Measurements from ENCODE around the gene RBM15. TPM values are rescaled to one million over a fixed set of nuclear protein-coding genes. Genes with fewer than 3 reads are reported as not detected.

Gene RBM15
- total RNA-seq, 1 donor from 2014 or later: 19.0 TPM

- Mint-ChIP-seq H3K27me3 (ENCODE audit: low read depth) (peaks cover 7% of the 10 kb centered on the region), H3K4me3 (ENCODE audit: unreplicated experiment) (no peak overlapping the region), H3K27ac (ENCODE audit: unreplicated experiment) (no peak overlapping the region), H3K4me1 (ENCODE audit: low read depth) (no peaks in the 10 kb centered on the region), H3K9me3 (ENCODE audit: low read depth) (peaks cover 6% of the 10 kb centered on the region), H3K36me3 (ENCODE audit: low read depth) (peaks cover 2% of the 10 kb centered on the region)
- no peak for TF ChIP-seq CTCF (IDR thresholded peaks at IDR 0.05)
- DNase-seq (ENCODE audit: low spot score): no peak
These were observed 19.0 kb upstream of the RBM15 start for GRCh38 chr1:110320168-110320518.

- peaks cover 7% of the 10 kb centered on the region for H3K27me3 Mint-ChIP-seq (ENCODE audit: low read depth)
- no peaks in the 10 kb centered on the region for H3K4me1 Mint-ChIP-seq (ENCODE audit: low read depth)
- no peak overlapping the region for H3K27ac Mint-ChIP-seq (ENCODE audit: unreplicated experiment)
- no peak for TF ChIP-seq CTCF (IDR thresholded peaks at IDR 0.05)
- H3K9me3 Mint-ChIP-seq (ENCODE audit: low read depth): peaks cover 6% of the 10 kb centered on the region
- H3K36me3 Mint-ChIP-seq (ENCODE audit: low read depth): peaks cover 2% of the 10 kb centered on the region
- DNase-seq (ENCODE audit: low spot score): no peak
- H3K4me3 Mint-ChIP-seq (ENCODE audit: unreplicated experiment): no peak overlapping the region
These were observed 18.1 kb upstream of the RBM15 start for GRCh38 chr1:110321045-110321444.

- no peak overlapping the region for H3K27ac Mint-ChIP-seq (ENCODE audit: unreplicated experiment)
- no peaks in the 10 kb centered on the region for H3K4me1 Mint-ChIP-seq (ENCODE audit: low read depth)
- H3K36me3 Mint-ChIP-seq (ENCODE audit: low read depth): peaks cover 2% of the 10 kb centered on the region
- no peak for TF ChIP-seq CTCF (IDR thresholded peaks at IDR 0.05)
- peaks cover 4% of the 10 kb centered on the region for H3K27me3 Mint-ChIP-seq (ENCODE audit: low read depth)
- H3K4me3 Mint-ChIP-seq (ENCODE audit: unreplicated experiment): no peak overlapping the region
- H3K9me3 Mint-ChIP-seq (ENCODE audit: low read depth): peaks cover 6% of the 10 kb centered on the region
- no peak for DNase-seq (ENCODE audit: low spot score)
These were observed 17.3 kb upstream of the RBM15 start for GRCh38 chr1:110321846-110322245.

- Mint-ChIP-seq H3K36me3 (ENCODE audit: low read depth) (peaks cover 2% of the 10 kb centered on the region), H3K27ac (ENCODE audit: unreplicated experiment) (no peak overlapping the region), H3K27me3 (ENCODE audit: low read depth) (no peaks in the 10 kb centered on the region), H3K4me1 (ENCODE audit: low read depth) (no peaks in the 10 kb centered on the region), H3K9me3 (ENCODE audit: low read depth) (peaks cover 5% of the 10 kb centered on the region), H3K4me3 (ENCODE audit: unreplicated experiment) (no peak overlapping the region)
- no peak for DNase-seq (ENCODE audit: low spot score)
- no peak for TF ChIP-seq CTCF (IDR thresholded peaks at IDR 0.05)
These were observed 14.5 kb upstream of the RBM15 start for GRCh38 chr1:110324667-110325066.

GRCh38 chr1:110326826-110327225 is 12.4 kb upstream of the RBM15 start:
- no peaks in the 10 kb centered on the region for H3K27me3 Mint-ChIP-seq (ENCODE audit: low read depth)
- no peaks in the 10 kb centered on the region for H3K4me1 Mint-ChIP-seq (ENCODE audit: low read depth)
- no peak overlapping the region for H3K4me3 Mint-ChIP-seq (ENCODE audit: unreplicated experiment)
- H3K27ac Mint-ChIP-seq (ENCODE audit: unreplicated experiment): no peak overlapping the region
- peaks cover 2% of the 10 kb centered on the region for H3K36me3 Mint-ChIP-seq (ENCODE audit: low read depth)
- DNase-seq (ENCODE audit: low spot score): no peak
- H3K9me3 Mint-ChIP-seq (ENCODE audit: low read depth): peaks cover 5% of the 10 kb centered on the region
- TF ChIP-seq CTCF (IDR thresholded peaks at IDR 0.05): no peak
